Gastrocnemius medialis (tissue), 4 donors: ENCODE data around the gene GADD45B.

Experiments used
- POLR2A ChIP-seq, 2 donors: fragments of 450-650 bp; IDR thresholded peaks; one replicate each; pipeline ENCODE4 v1.6.1; 2017; ENCODE audit warnings: antibody characterized with exemption in 2 of 2, mild to moderate bottlenecking in 2 of 2, moderate library complexity in 2 of 2
- TF ChIP-seq, protein P1 (sequence below), 5 experiments: fragments of 450-650 bp in 3 of 5; fragments of 200-600 bp in 2 of 5; sonication (generic) in 2 of 5; IDR thresholded peaks in 4 of 5; conservative IDR thresholded peaks in 1 of 5; 1 replicate in 4 of 5; 2 replicates in 1 of 5; pipeline ENCODE4 v1.5.1; 2016 to 2019; ENCODE audit warnings: antibody characterized with exemption in 5 of 5, mild to moderate bottlenecking in 3 of 5, moderate library complexity in 3 of 5

DNA sequence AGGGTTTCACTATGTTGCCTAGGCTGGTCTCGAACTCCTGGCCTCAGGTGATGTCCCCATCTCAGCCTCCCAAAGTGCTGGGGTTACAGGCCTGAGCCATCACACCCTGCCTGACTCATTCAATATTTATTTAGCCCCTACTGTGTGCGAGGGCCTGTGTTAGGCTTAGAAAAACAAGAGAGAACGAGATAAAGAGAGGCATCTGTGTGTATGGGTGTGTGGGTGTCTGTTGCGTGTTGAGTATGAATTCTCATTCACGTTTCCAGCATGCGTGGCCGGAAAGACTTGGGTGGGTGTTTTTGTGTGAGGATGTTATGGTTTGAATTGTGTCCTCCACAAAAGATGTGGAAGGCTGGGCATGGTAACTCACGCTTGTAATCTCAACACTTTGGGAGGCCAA lies 9.5 kb downstream of the GADD45B start:
- TF ChIP-seq, protein P1, sequence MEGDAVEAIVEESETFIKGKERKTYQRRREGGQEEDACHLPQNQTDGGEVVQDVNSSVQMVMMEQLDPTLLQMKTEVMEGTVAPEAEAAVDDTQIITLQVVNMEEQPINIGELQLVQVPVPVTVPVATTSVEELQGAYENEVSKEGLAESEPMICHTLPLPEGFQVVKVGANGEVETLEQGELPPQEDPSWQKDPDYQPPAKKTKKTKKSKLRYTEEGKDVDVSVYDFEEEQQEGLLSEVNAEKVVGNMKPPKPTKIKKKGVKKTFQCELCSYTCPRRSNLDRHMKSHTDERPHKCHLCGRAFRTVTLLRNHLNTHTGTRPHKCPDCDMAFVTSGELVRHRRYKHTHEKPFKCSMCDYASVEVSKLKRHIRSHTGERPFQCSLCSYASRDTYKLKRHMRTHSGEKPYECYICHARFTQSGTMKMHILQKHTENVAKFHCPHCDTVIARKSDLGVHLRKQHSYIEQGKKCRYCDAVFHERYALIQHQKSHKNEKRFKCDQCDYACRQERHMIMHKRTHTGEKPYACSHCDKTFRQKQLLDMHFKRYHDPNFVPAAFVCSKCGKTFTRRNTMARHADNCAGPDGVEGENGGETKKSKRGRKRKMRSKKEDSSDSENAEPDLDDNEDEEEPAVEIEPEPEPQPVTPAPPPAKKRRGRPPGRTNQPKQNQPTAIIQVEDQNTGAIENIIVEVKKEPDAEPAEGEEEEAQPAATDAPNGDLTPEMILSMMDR (IDR thresholded peaks at IDR 0.05 in 4 of 5, conservative IDR thresholded peaks at IDR 0.05 in 1 of 5) = no peak
- TF ChIP-seq POLR2A (IDR thresholded peaks at IDR 0.05) = no peak
